ENCODE measurements around the gene ZNF181.

Gene ZNF181

DNA sequence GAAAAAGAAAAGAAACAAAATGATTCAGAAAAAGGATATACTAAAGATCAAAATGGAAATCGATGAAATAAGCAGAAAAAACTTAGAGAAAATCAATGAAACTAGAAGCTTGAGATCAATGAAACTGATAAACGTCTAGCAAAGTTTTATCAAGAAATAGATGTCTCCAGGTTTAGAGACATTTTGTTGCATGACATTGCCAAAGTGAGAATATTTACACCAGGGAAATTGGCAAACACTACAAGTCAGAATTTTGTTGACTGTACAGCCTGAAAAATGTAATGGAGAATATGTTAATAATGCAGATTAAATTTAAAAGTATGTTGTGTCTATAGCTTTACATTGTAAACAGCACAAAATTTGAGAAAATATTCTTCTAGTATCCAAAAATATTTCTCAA, 44.3 kb downstream of the ZNF181 start:
- DNase-seq (ENCODE audit: low read depth, low spot score): no peak
- no peaks in the 10 kb centered on the region for H3K4me1 ChIP-seq (ENCODE audit: insufficient read depth, insufficient read length)
- H3K9me3 ChIP-seq (ENCODE audit: insufficient read depth, low read length): peaks cover 6% of the 10 kb centered on the region; the same call in 1 of the 2 replicates
- no peak overlapping the region for H3K4me3 ChIP-seq (ENCODE audit: insufficient read length, low read depth)
- peaks cover 3% of the 10 kb centered on the region for H3K27me3 ChIP-seq (ENCODE audit: insufficient read depth, insufficient read length)
- TF ChIP-seq SUZ12 (IDR thresholded peaks at IDR 0.05; ENCODE audit: extremely low read depth, insufficient read depth, insufficient read length) (no peak), YY1 (IDR thresholded peaks at IDR 0.05; ENCODE audit: insufficient read depth, insufficient read length) (no peak), ZNF274 (IDR thresholded peaks at IDR 0.05; ENCODE audit: low read depth, low read length) (no peak)
- H3K9ac ChIP-seq (ENCODE audit: insufficient read length, low read depth): no peak overlapping the region
- no peaks in the 10 kb centered on the region for H3K36me3 ChIP-seq (ENCODE audit: insufficient read depth, insufficient read length, low read length)

DNA sequence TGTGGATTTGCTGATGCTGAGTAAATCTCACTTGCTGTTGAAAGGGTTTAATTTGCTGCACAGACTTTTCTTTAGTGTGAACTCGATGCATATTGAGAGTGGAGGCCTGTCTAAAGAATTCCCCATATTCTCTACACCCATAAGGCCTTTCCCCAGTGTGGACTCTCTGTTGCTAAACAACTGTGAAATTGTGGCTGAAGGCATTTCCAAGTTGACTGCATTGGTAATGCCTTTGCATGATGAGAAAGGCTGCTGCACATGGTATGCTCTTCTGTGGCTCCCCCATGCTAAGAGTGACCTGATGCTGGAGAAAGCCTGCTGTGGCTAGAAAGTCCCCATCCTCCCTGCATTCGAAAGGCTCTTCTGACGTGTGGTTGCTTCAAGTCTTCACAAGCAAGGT, 45.6 kb downstream of the ZNF181 start:
- peaks cover 6% of the 10 kb centered on the region; the same call in 1 of the 2 replicates for H3K9me3 ChIP-seq (ENCODE audit: insufficient read depth, low read length)
- peaks cover 3% of the 10 kb centered on the region for H3K27me3 ChIP-seq (ENCODE audit: insufficient read depth, insufficient read length)
- no peaks in the 10 kb centered on the region for H3K4me1 ChIP-seq (ENCODE audit: insufficient read depth, insufficient read length)
- no peak for DNase-seq (ENCODE audit: low read depth, low spot score)
- no peak overlapping the region for H3K9ac ChIP-seq (ENCODE audit: insufficient read length, low read depth)
- H3K36me3 ChIP-seq (ENCODE audit: insufficient read depth, insufficient read length, low read length): no peaks in the 10 kb centered on the region
- no peak overlapping the region for H3K4me3 ChIP-seq (ENCODE audit: insufficient read length, low read depth)
- no peak for TF ChIP-seq SUZ12 (IDR thresholded peaks at IDR 0.05; ENCODE audit: extremely low read depth, insufficient read depth, insufficient read length)
- TF ChIP-seq ZNF274 (IDR thresholded peaks at IDR 0.05; ENCODE audit: low read depth, low read length): no peak
- TF ChIP-seq YY1 (IDR thresholded peaks at IDR 0.05; ENCODE audit: insufficient read depth, insufficient read length): no peak

DNA sequence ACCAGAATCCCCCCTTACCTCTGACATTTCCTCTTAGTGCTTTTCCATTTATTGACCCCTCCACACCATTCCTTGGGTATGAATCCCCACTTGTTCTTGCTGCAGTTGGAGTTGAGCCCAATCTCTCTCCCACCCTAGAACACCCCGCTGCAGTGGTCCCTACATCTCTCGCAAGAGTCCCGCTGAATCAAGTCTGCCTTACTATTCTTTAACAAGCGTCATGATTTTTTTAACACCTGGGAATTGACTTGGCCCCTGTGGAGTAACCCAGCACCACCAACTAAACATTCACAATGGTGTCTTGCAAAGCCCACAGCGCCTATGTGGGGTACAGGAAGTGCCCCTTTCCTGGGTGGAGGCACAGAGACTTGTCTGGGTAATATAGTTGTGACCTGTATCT, 52.2 kb downstream of the ZNF181 start:
- no peak for DNase-seq (ENCODE audit: low read depth, low spot score)

DNA sequence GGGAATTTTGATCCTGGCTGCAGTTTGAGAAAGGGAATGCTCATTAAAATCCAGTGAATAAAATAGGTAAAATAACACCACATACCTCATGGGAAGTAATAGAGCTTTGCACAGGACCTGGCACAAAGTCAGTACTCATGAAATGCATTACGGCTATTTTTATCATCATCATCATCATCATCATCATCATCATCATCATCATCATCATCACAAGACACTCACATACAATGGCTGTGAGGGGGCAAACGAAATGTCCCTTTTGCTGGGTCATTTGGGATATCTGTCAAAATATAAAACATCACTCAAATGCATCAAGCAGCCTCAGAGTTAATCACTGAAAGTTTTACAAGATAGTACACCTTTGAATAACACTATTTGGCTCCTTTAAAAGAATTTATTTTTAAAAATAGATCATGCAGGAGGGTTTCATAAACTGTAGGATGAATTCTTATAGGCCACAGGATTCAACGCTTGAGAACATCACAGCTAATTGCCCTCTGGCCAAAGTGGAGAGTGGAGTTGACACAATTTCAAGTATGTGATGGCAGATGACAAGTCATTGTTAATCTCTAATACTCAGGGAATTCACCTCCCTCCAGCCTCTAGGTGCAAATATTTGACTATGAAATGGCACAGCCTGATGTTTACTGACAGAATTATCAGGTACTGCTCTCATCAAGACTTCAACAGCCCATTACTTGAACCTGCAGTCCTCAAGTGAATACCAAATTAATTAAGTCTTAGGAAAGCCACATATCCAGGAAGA, 53.2 kb downstream of the ZNF181 start:
- DNase-seq (ENCODE audit: low read depth, low spot score): no peak
- Histone ChIP-seq H3K27me3 (ENCODE audit: insufficient read depth, insufficient read length) (no peaks in the 10 kb centered on the region), H3K36me3 (ENCODE audit: insufficient read depth, insufficient read length, low read length) (no peaks in the 10 kb centered on the region), H3K9ac (ENCODE audit: insufficient read length, low read depth) (no peak overlapping the region), H3K4me3 (ENCODE audit: insufficient read length, low read depth) (no peak overlapping the region), H3K4me1 (ENCODE audit: insufficient read depth, insufficient read length) (no peaks in the 10 kb centered on the region), H3K9me3 (ENCODE audit: insufficient read depth, low read length) (no peaks in the 10 kb centered on the region)
- TF ChIP-seq YY1 (IDR thresholded peaks at IDR 0.05; ENCODE audit: insufficient read depth, insufficient read length): no peak
- no peak for TF ChIP-seq ZNF274 (IDR thresholded peaks at IDR 0.05; ENCODE audit: low read depth, low read length)
- no peak for TF ChIP-seq SUZ12 (IDR thresholded peaks at IDR 0.05; ENCODE audit: extremely low read depth, insufficient read depth, insufficient read length)

More for the DNA sequence above, 52.2 kb downstream of the ZNF181 start:
- Histone ChIP-seq H3K4me3 (ENCODE audit: insufficient read length, low read depth) (no peak overlapping the region), H3K9me3 (ENCODE audit: insufficient read depth, low read length) (no peaks in the 10 kb centered on the region), H3K36me3 (ENCODE audit: insufficient read depth, insufficient read length, low read length) (no peaks in the 10 kb centered on the region), H3K9ac (ENCODE audit: insufficient read length, low read depth) (no peak overlapping the region), H3K4me1 (ENCODE audit: insufficient read depth, insufficient read length) (no peaks in the 10 kb centered on the region), H3K27me3 (ENCODE audit: insufficient read depth, insufficient read length) (no peaks in the 10 kb centered on the region)
- TF ChIP-seq SUZ12 (IDR thresholded peaks at IDR 0.05; ENCODE audit: extremely low read depth, insufficient read depth, insufficient read length) (no peak), ZNF274 (IDR thresholded peaks at IDR 0.05; ENCODE audit: low read depth, low read length) (no peak), YY1 (IDR thresholded peaks at IDR 0.05; ENCODE audit: insufficient read depth, insufficient read length) (no peak)

DNA sequence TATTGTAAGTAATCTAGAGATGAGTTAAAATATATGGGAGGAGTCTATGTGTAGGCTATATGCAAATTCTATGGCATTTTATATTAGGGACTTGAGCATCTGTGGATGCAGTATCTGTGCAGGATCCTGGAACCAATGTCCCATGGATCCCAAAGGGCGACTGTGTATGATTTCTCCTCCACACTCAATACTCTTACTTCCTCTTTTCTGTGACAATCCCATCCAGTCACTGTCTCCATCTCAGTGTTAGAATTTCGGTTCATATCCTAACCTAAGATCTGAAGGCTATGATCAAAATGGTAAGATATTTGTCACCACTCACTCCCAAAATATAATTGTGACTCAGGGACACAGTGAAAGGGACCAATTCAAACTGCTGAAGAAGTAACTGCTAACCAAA, 54.0 kb downstream of the ZNF181 start:
- no peaks in the 10 kb centered on the region for H3K27me3 ChIP-seq (ENCODE audit: insufficient read depth, insufficient read length)
- no peaks in the 10 kb centered on the region for H3K9me3 ChIP-seq (ENCODE audit: insufficient read depth, low read length)
- H3K4me1 ChIP-seq (ENCODE audit: insufficient read depth, insufficient read length): no peaks in the 10 kb centered on the region
- no peak overlapping the region for H3K4me3 ChIP-seq (ENCODE audit: insufficient read length, low read depth)
- H3K36me3 ChIP-seq (ENCODE audit: insufficient read depth, insufficient read length, low read length): no peaks in the 10 kb centered on the region
- H3K9ac ChIP-seq (ENCODE audit: insufficient read length, low read depth): no peak overlapping the region
- DNase-seq (ENCODE audit: low read depth, low spot score): no peak
- no peak for TF ChIP-seq SUZ12 (IDR thresholded peaks at IDR 0.05; ENCODE audit: extremely low read depth, insufficient read depth, insufficient read length)
- no peak for TF ChIP-seq ZNF274 (IDR thresholded peaks at IDR 0.05; ENCODE audit: low read depth, low read length)
- no peak for TF ChIP-seq YY1 (IDR thresholded peaks at IDR 0.05; ENCODE audit: insufficient read depth, insufficient read length)

DNA sequence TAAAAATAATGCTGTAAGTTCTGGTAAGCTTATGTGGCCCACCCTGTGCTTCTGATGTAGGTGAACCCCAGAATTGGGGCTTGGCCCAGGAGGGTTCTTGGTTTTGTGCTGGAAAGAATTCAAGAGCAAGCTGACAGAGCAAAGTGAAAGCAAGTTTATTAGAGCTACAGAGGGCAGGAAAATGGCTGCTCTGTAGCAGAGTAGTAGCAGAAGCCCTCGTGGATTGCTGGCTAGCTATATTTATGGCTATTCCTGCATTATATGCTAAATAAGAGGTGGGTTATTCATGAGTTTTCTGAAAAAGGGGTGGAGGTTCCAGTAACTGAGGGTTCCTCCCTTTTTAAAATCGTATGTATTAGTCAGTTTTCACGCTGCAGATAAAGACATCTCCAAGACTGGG, 59.5 kb downstream of the ZNF181 start:
- no peaks in the 10 kb centered on the region; the same call in 1 of the 2 replicates for H3K9me3 ChIP-seq (ENCODE audit: insufficient read depth, low read length)
- H3K9ac ChIP-seq (ENCODE audit: insufficient read length, low read depth): no peak overlapping the region
- TF ChIP-seq ZNF274 (IDR thresholded peaks at IDR 0.05; ENCODE audit: low read depth, low read length) (no peak), YY1 (IDR thresholded peaks at IDR 0.05; ENCODE audit: insufficient read depth, insufficient read length) (no peak), SUZ12 (IDR thresholded peaks at IDR 0.05; ENCODE audit: extremely low read depth, insufficient read depth, insufficient read length) (no peak)
- DNase-seq (ENCODE audit: low read depth, low spot score): no peak
- no peaks in the 10 kb centered on the region for H3K4me1 ChIP-seq (ENCODE audit: insufficient read depth, insufficient read length)
- no peak overlapping the region for H3K4me3 ChIP-seq (ENCODE audit: insufficient read length, low read depth)
- no peaks in the 10 kb centered on the region for H3K36me3 ChIP-seq (ENCODE audit: insufficient read depth, insufficient read length, low read length)
- no peaks in the 10 kb centered on the region for H3K27me3 ChIP-seq (ENCODE audit: insufficient read depth, insufficient read length)

DNA sequence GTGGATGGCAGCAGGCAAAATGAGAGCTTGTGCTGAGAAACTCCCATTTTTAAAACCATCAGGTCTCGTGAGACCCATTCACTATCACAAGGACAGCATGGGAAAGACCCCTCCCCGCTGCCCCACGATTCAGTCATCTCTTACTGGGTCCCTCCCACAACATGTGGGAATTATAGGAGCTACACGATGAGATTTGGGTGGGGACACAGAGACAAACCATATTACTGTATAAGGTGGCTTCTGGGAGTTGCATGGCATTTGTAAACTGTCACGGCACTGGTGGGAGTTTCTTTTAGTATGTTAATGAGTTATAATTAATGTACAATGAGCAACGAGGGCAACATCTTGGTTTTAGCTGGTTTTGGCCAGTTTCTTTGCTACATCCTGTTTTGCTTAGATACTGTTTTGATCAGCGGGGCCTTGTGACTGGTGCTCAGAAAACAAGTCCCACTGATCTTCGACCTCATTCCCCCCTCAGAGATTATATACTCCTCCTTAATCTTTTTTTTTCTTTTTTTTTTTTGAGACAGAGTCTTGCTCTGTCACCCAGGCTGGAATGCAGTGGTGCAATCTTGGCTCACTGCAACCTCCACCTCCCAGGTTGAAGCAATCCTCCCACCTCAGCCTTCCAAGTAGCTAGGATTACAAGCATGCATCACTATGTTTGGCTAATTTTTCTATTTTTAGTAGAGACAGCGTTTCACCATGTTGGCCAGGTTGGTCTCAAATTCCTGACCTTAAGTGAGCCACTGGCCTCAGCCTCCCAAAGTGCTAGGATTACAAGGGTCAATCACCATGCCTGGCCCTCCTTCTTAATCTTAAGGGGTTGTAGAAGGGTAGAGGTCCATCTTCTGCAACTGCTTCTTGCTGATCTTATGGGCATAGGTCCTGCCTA, 60.3 kb downstream of the ZNF181 start:
- H3K4me1 ChIP-seq (ENCODE audit: insufficient read depth, insufficient read length): no peaks in the 10 kb centered on the region
- H3K9ac ChIP-seq (ENCODE audit: insufficient read length, low read depth): no peak overlapping the region
- DNase-seq (ENCODE audit: low read depth, low spot score): no peak
- H3K4me3 ChIP-seq (ENCODE audit: insufficient read length, low read depth): no peak overlapping the region
- no peaks in the 10 kb centered on the region for H3K36me3 ChIP-seq (ENCODE audit: insufficient read depth, insufficient read length, low read length)
- TF ChIP-seq ZNF274 (IDR thresholded peaks at IDR 0.05; ENCODE audit: low read depth, low read length) (no peak), SUZ12 (IDR thresholded peaks at IDR 0.05; ENCODE audit: extremely low read depth, insufficient read depth, insufficient read length) (no peak), YY1 (IDR thresholded peaks at IDR 0.05; ENCODE audit: insufficient read depth, insufficient read length) (no peak)
- H3K27me3 ChIP-seq (ENCODE audit: insufficient read depth, insufficient read length): no peaks in the 10 kb centered on the region
- H3K9me3 ChIP-seq (ENCODE audit: insufficient read depth, low read length): no peaks in the 10 kb centered on the region; the same call in 1 of the 2 replicates

Data from NT2/D1 (cell line).